Measurements from ENCODE around the gene BPIFB3. TPM values are rescaled to one million over a fixed set of nuclear protein-coding genes. Genes with fewer than 3 reads are reported as not detected.

Gene BPIFB3
- total RNA-seq, 4 donors from 2014 or later: not detected

DNA sequence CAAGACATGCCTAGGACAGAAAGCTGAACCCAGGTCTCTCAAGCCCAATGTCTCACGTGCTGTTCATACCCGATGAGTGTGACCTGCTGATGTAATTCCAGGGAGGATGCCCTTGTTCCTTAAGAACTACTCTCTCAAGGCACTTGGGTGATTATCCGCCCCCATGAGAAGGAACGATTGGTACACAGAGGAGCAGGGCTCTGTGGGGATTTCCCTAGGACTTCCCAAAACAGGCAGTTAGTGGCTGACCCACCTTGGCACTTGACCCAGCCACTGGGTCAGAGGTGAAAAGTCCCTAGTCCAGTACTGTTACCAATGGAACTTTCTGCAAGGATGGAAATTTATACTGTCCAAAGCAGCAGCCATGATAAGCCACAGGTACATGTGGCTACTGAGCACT, 31.4 kb upstream of the BPIFB3 start:
- no peak for DNase-seq
- H3K27me3 ChIP-seq: no peaks in the 10 kb centered on the region
- TF ChIP-seq POLR2A (IDR thresholded peaks at IDR 0.05): no peak
- TF ChIP-seq, protein P1, sequence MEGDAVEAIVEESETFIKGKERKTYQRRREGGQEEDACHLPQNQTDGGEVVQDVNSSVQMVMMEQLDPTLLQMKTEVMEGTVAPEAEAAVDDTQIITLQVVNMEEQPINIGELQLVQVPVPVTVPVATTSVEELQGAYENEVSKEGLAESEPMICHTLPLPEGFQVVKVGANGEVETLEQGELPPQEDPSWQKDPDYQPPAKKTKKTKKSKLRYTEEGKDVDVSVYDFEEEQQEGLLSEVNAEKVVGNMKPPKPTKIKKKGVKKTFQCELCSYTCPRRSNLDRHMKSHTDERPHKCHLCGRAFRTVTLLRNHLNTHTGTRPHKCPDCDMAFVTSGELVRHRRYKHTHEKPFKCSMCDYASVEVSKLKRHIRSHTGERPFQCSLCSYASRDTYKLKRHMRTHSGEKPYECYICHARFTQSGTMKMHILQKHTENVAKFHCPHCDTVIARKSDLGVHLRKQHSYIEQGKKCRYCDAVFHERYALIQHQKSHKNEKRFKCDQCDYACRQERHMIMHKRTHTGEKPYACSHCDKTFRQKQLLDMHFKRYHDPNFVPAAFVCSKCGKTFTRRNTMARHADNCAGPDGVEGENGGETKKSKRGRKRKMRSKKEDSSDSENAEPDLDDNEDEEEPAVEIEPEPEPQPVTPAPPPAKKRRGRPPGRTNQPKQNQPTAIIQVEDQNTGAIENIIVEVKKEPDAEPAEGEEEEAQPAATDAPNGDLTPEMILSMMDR (IDR thresholded peaks at IDR 0.05): no peak
- 51 to 67% methylated on average over 4 of the region's 4 CpGs for WGBS, 2 donors
- no peaks in the 10 kb centered on the region for H3K4me1 ChIP-seq
- intact Hi-C loops (cut with DNase I): no loop called here
- H3K4me3 ChIP-seq (replicated peaks in 1 of 3): no peak overlapping the region
- no peaks in the 10 kb centered on the region for H3K36me3 ChIP-seq
- no peak overlapping the region for H3K27ac ChIP-seq
- H3K9me3 ChIP-seq: no peaks in the 10 kb centered on the region

DNA sequence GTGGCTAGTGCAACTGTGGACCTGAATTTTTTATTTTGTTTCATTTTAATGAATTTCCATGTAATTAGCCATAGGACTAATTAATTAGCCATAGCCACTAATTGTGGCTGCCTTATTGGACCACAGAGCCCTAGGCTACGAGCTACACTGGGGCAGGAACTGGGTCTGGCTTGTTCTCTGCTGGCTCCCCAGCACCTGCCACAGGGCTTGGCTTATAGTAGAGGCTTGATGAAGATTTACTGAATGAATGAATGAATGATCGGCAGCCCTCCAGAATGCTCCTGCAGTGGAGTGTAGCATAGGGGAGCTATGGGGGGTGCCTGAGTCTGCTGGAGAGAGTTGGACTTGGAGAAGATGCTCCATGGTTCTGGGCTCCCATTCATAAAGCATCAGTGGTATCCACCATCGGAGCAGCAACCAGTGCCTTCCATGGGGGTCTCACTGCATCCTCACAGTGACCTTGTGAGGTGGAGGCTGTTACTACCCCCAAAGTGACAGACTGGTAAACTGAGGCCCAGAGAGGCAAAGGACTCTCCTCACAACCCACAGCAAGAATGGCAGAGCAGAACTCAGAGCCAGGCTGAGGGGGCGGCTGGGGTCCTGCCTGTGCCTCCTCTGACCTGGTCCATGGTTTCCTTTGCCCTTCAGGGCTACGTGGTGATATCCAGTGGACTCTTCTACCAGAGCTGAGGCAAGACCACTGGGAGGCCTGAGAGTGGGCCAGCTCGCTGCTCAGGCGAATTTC, 30.8 kb upstream of the BPIFB3 start:
- WGBS, 2 donors: 76 to 90% methylated on average over 6 to 7 of the region's 7 CpGs
- no peak for DNase-seq
- no peaks in the 10 kb centered on the region for H3K4me1 ChIP-seq
- H3K27me3 ChIP-seq: no peaks in the 10 kb centered on the region
- TF ChIP-seq, protein P1 (IDR thresholded peaks at IDR 0.05): no peak
- no peak for TF ChIP-seq POLR2A (IDR thresholded peaks at IDR 0.05)
- H3K36me3 ChIP-seq: no peaks in the 10 kb centered on the region
- intact Hi-C loops (cut with DNase I): no loop called here
- H3K9me3 ChIP-seq: no peaks in the 10 kb centered on the region
- H3K4me3 ChIP-seq (replicated peaks in 1 of 3): no peak overlapping the region
- no peak overlapping the region for H3K27ac ChIP-seq

DNA sequence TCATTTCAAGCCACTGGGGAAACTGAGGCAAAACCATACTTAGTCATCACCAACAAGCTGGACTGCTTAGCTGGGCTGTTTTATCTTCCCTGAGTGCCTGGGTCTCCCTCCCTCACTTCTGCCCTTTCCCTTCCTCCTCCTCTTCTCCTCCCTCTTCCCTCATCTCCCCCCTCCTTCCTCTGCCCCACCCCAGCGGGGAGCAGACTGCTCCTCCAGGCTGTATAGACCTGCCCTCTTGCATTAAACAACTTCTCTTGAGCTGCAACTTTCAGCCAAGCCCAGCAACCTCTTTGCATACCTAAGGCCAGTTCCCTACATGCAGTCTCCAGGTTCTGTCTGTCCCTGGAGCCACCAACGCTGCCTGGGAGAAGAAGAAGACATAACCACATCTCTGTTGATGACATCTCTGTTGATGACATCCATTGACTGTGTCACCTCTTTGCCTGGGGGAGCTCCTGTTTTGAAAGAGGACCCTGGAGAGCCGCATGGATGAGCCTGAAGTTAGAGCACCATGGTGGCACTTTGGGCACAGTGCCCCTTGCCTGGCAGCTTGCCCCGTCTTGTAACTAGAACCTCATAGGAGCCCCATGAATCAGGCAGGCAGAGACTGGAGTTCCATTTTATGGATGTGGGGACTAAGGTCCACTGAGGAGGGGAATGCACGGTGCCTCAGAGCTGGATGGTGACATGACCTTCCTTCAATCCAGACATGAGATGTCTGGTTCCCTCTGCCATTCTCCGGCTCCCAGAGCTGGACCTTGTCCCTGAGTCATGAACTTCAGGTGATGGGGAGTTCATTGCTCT, 30.1 kb upstream of the BPIFB3 start:
- no peak overlapping the region for H3K4me3 ChIP-seq (replicated peaks in 1 of 3)
- no peak for DNase-seq
- WGBS, 2 donors: 71 to 76% methylated on average over 5 to 6 of the region's 6 CpGs
- no peak for TF ChIP-seq POLR2A (IDR thresholded peaks at IDR 0.05)
- TF ChIP-seq, protein P1 (IDR thresholded peaks at IDR 0.05): no peak
- no peak overlapping the region for H3K27ac ChIP-seq
- no peaks in the 10 kb centered on the region for H3K4me1 ChIP-seq
- no peaks in the 10 kb centered on the region for H3K9me3 ChIP-seq
- no peaks in the 10 kb centered on the region for H3K36me3 ChIP-seq
- intact Hi-C loops (cut with DNase I): no loop called here
- no peaks in the 10 kb centered on the region for H3K27me3 ChIP-seq

DNA sequence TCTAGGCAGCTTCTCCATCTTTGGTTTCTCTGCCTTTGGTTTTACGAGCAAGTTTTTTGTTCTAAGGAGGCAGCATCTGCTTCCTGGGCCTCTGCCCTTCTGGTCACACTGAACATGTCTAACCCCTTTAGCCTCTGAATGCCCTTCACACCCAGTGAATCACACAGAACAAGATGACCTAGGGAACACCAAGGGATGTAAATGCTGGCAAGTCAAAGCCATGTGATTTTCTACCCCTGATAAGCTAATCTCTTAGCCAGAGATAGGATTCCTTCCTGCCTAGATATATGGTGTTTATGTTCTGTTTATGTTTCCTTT, 29.5 kb upstream of the BPIFB3 start:
- TF ChIP-seq POLR2A (IDR thresholded peaks at IDR 0.05): no peak
- TF ChIP-seq, protein P1 (IDR thresholded peaks at IDR 0.05): no peak

More for the DNA sequence above, 29.5 kb upstream of the BPIFB3 start:
- intact Hi-C loops (cut with DNase I): no loop called here
- H3K36me3 ChIP-seq: no peaks in the 10 kb centered on the region
- no peaks in the 10 kb centered on the region for H3K9me3 ChIP-seq
- 80% methylated on average over 1 of the region's 1 CpG for WGBS, 2 donors
- no peak overlapping the region for H3K4me3 ChIP-seq (replicated peaks in 1 of 3)
- no peaks in the 10 kb centered on the region for H3K4me1 ChIP-seq
- H3K27me3 ChIP-seq: no peaks in the 10 kb centered on the region
- DNase-seq: no peak
- H3K27ac ChIP-seq: no peak overlapping the region

Measured in thyroid gland (tissue), 4 donors.